ENCODE results near the gene PBX4. TPM values are rescaled to one million over a fixed set of nuclear protein-coding genes. Genes with fewer than 3 reads are reported as not detected.

Gene PBX4
- total and polyA plus RNA-seq, 11 donors: 0.43 to 0.69 (median 0.53) TPM; not detected in 8

DNA sequence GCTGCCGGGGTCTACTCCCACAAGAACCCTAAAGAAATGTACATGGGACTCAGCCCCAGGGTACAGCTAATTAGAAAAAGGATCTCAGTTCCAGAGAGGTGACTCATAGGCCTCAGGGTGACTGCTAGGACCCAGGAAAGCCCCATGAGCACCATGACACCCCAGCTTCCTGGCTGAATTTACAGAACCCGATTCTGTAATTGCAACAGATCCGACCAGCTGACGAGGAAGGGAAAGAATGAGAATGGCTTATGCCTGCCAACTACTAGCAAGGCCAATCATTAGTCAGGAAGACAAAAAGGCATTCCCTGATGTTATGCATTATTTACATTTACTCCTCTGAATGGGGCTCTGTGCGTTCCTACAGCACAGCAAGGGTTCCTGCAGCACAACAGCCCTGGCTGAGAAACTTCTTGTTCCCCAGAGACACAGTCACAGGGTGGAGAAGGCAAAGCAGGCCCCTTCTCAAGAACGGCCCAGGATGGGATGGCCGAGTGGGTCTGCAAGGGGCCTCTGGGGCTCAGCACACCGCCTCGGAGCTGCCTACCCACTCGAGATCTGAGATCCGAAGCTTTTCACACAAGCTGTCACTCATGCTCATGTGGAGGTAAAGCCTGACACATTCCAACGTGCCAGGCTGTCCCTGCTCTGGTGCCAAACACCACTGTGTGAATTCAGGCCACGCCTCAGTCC is 27.2 kb downstream of the PBX4 start:
- Histone ChIP-seq H3K27ac (peak overlapping the region in 1 of 12 donors; percentile 85), H3K4me1 (peaks cover 0 to 30% (median 0%) of the 10 kb centered on the region in 12 donors), H3K36me3 (no peaks in the 10 kb centered on the region), H3K4me3 (no peak overlapping the region), H3K27me3 (no peaks in the 10 kb centered on the region), H3K9me3 (no peaks in the 10 kb centered on the region)
- intact Hi-C loops (cut with DNase I): no loop called here
- DNase-seq (no peak), ATAC-seq (peak in 3 of 4 donors; percentile 45 to 59 (median 48))
- TF ChIP-seq, protein P1, sequence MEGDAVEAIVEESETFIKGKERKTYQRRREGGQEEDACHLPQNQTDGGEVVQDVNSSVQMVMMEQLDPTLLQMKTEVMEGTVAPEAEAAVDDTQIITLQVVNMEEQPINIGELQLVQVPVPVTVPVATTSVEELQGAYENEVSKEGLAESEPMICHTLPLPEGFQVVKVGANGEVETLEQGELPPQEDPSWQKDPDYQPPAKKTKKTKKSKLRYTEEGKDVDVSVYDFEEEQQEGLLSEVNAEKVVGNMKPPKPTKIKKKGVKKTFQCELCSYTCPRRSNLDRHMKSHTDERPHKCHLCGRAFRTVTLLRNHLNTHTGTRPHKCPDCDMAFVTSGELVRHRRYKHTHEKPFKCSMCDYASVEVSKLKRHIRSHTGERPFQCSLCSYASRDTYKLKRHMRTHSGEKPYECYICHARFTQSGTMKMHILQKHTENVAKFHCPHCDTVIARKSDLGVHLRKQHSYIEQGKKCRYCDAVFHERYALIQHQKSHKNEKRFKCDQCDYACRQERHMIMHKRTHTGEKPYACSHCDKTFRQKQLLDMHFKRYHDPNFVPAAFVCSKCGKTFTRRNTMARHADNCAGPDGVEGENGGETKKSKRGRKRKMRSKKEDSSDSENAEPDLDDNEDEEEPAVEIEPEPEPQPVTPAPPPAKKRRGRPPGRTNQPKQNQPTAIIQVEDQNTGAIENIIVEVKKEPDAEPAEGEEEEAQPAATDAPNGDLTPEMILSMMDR (IDR thresholded peaks at IDR 0.05): no peak
- no peak for TF ChIP-seq POLR2A (IDR thresholded peaks at IDR 0.05)
- WGBS, 4 donors: 53 to 67% (median 54%) methylated on average over 13 of the region's 13 CpGs

DNA sequence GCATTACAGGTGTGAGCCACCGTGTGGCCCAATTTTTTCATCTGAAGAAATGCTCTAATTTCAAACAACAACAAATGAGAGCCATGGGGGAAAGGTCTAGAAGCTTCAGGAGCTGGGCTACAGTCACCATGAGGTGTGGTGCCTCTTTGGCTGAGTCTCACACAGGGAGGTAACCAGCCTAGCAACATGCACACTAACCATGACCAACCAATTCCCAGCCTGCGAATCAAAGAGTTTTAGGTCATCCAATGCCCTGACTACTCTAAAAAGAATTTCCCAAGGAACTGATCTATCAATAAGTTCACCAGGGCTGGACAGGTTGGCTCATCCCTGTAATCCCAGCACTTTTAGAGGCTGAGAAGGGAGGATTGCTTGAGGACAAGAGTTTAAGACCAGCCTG is 29.9 kb downstream of the PBX4 start:
- WGBS, 4 donors: 79 to 94% (median 88%) methylated on average over 2 of the region's 2 CpGs
- H3K9me3 ChIP-seq: no peaks in the 10 kb centered on the region
- H3K4me1 ChIP-seq: peaks cover 0 to 18% (median 0%) of the 10 kb centered on the region in 12 donors
- no peak overlapping the region for H3K4me3 ChIP-seq
- intact Hi-C loops (cut with DNase I): no loop called here
- H3K27me3 ChIP-seq: no peaks in the 10 kb centered on the region
- H3K27ac ChIP-seq: no peak overlapping the region
- DNase-seq (no peak), ATAC-seq (no peak)
- TF ChIP-seq POLR2A (IDR thresholded peaks at IDR 0.05): no peak
- TF ChIP-seq, protein P1 (IDR thresholded peaks at IDR 0.05): no peak
- no peaks in the 10 kb centered on the region for H3K36me3 ChIP-seq

DNA sequence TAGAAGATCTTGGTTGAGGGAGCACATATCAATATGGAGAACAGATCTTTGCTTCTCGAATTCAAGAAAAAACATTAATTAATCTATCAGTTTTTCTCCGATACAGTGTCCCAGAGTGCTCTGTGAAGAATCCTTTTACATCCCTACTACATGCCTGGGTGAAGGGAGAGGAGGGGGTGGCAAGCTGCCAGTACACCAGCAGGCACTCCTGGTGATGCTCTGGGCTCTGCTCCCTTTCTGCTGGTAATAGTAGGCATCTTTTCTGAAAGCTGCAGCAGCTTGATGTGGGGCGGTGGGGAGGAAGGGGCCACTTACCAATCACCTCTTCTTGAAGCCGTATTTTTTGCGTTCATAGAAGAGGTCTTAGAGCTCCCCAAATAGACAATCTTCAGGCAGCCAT is 30.7 kb downstream of the PBX4 start:
- intact Hi-C loops (cut with DNase I): no loop called here
- Histone ChIP-seq H3K27ac (no peak overlapping the region), H3K36me3 (no peaks in the 10 kb centered on the region), H3K9me3 (no peaks in the 10 kb centered on the region), H3K4me3 (no peak overlapping the region), H3K27me3 (no peaks in the 10 kb centered on the region), H3K4me1 (peaks cover 0 to 18% (median 0%) of the 10 kb centered on the region in 12 donors)
- DNase-seq (no peak), ATAC-seq (no peak)
- TF ChIP-seq, protein P1 (IDR thresholded peaks at IDR 0.05): no peak
- TF ChIP-seq POLR2A (IDR thresholded peaks at IDR 0.05): no peak
- WGBS, 4 donors: 83 to 92% (median 90%) methylated on average over 5 of the region's 5 CpGs

DNA sequence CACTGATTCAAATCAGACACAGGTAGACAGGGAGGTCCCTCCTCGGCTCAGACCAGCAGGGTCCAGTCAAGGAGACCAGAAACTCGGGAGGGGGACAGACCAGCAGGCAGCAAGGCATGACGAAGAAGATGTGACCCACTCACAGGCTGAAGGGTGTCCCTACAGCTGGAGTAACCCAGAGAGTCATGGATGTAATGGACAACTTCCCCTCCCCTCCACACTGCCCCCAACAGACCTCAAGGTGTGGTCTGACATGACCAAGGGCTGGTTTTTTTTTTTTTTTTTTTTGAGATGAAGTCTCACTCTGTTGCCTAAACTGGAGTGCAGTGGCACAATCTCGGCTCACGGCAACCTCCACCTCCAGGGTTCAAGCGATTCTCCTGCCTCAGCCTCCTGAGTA is 34.1 kb downstream of the PBX4 start:
- Histone ChIP-seq H3K27ac (no peak overlapping the region), H3K9me3 (no peaks in the 10 kb centered on the region), H3K4me1 (no peaks in the 10 kb centered on the region), H3K36me3 (no peaks in the 10 kb centered on the region), H3K4me3 (no peak overlapping the region), H3K27me3 (no peaks in the 10 kb centered on the region)
- WGBS, 4 donors: 85 to 89% (median 88%) methylated on average over 6 of the region's 6 CpGs
- no peak for DNase-seq
- ATAC-seq: no peak
- intact Hi-C loops (cut with DNase I): no loop called here
- TF ChIP-seq, protein P1 (IDR thresholded peaks at IDR 0.05): no peak
- TF ChIP-seq POLR2A (IDR thresholded peaks at IDR 0.05): no peak

All from heart left ventricle (tissue), 16 donors.